Neural cell (in vitro differentiated cells): Measurements from ENCODE around the gene SMPD3.

Experiments
- EP300 ChIP-seq: fragments of 450-650 bp; conservative IDR thresholded peaks from 2 replicates; pipeline ENCODE4 v1.6.1; 2014; ENCODE audit warnings: antibody characterized with exemption, mild to moderate bottlenecking, moderate library complexity; ENCODE audit not compliant: poor library complexity, severe bottlenecking
- EZH2 ChIP-seq: fragments of 200-600, 300-800 bp; shearing (Covaris generic), sonication (generic); IDR thresholded peaks from 2 replicates; pipeline ENCODE4 v1.6.1; 2014; ENCODE audit warnings: antibody characterized with exemption, low read length, borderline replicate concordance, mild to moderate bottlenecking; ENCODE audit not compliant: insufficient read depth, poor library complexity, severe bottlenecking
- MXI1 ChIP-seq: fragments of 450-650 bp; conservative IDR thresholded peaks from 2 replicates; pipeline ENCODE4 v1.6.1; 2014; ENCODE audit warnings: antibody characterized with exemption, mild to moderate bottlenecking; ENCODE audit not compliant: poor library complexity, severe bottlenecking
- POLR2AphosphoS5 ChIP-seq: IDR thresholded peaks from 2 replicates; pipeline ENCODE4 v1.6.1; 2012
- RAD21 ChIP-seq: fragments of 450-650 bp; conservative IDR thresholded peaks from 2 replicates; pipeline ENCODE4 v1.6.1; 2014; ENCODE audit warnings: antibody characterized with exemption, mild to moderate bottlenecking, moderate library complexity
- SMC3 ChIP-seq: fragments of 450-650 bp; conservative IDR thresholded peaks from 2 replicates; pipeline ENCODE4 v1.6.1; 2014; ENCODE audit warnings: antibody characterized with exemption, mild to moderate bottlenecking, moderate library complexity; ENCODE audit not compliant: poor library complexity
- TAF1 ChIP-seq: IDR thresholded peaks from 2 replicates; pipeline ENCODE4 v1.6.1; 2012; ENCODE audit warnings: low read depth
- TF ChIP-seq, protein P1 (sequence below): fragments of 450-650 bp; IDR thresholded peaks from 2 replicates; pipeline ENCODE4 v1.5.1; 2014; ENCODE audit warnings: antibody characterized with exemption, mild to moderate bottlenecking, moderate library complexity; ENCODE audit not compliant: poor library complexity, severe bottlenecking
- TF ChIP-seq, protein P2 (sequence below): IDR thresholded peaks from 2 replicates; pipeline ENCODE4 v1.6.1; 2012; ENCODE audit warnings: borderline replicate concordance

DNA sequence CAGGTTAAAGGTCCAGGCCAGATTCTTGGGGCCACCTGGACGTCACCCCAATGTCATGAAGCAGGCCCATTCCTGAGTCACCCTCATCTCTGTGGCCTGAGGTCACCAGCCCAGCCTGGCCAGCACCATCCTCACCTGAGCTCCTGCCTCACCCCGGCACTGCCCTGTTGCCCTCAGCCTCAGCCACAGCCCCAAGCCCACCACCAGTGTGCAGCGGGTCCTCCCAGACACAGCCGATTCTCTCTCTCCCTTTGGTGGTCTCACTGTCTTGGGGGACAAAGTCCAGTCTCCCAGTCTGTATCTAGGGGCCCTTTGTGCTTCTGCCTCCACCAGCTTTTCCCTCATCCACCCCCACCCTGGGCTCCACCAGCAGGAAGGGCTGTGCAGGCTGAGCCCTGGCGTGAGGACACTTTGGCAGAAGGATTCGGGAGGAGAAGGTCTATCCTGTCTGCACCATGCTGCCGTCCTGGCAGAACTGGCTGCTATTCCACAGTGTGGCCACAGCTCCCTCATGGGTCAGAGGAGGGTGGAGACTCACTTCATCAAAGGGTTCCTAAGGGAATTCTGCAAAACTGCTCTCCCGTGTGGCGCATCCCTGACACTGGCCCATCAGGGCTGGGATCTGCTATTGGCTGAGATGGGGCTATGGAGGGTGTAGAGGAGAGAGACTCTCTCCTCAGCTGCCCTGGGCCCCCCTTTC lies 73.2 kb downstream of the SMPD3 start:
- TF ChIP-seq, protein P1, sequence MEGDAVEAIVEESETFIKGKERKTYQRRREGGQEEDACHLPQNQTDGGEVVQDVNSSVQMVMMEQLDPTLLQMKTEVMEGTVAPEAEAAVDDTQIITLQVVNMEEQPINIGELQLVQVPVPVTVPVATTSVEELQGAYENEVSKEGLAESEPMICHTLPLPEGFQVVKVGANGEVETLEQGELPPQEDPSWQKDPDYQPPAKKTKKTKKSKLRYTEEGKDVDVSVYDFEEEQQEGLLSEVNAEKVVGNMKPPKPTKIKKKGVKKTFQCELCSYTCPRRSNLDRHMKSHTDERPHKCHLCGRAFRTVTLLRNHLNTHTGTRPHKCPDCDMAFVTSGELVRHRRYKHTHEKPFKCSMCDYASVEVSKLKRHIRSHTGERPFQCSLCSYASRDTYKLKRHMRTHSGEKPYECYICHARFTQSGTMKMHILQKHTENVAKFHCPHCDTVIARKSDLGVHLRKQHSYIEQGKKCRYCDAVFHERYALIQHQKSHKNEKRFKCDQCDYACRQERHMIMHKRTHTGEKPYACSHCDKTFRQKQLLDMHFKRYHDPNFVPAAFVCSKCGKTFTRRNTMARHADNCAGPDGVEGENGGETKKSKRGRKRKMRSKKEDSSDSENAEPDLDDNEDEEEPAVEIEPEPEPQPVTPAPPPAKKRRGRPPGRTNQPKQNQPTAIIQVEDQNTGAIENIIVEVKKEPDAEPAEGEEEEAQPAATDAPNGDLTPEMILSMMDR = no peak
- no peak for TF ChIP-seq POLR2AphosphoS5
- no peak for TF ChIP-seq EZH2
- TF ChIP-seq MXI1 = no peak
- TF ChIP-seq RAD21 = no peak
- no peak for TF ChIP-seq TAF1
- TF ChIP-seq EP300 = no peak
- TF ChIP-seq, protein P2, sequence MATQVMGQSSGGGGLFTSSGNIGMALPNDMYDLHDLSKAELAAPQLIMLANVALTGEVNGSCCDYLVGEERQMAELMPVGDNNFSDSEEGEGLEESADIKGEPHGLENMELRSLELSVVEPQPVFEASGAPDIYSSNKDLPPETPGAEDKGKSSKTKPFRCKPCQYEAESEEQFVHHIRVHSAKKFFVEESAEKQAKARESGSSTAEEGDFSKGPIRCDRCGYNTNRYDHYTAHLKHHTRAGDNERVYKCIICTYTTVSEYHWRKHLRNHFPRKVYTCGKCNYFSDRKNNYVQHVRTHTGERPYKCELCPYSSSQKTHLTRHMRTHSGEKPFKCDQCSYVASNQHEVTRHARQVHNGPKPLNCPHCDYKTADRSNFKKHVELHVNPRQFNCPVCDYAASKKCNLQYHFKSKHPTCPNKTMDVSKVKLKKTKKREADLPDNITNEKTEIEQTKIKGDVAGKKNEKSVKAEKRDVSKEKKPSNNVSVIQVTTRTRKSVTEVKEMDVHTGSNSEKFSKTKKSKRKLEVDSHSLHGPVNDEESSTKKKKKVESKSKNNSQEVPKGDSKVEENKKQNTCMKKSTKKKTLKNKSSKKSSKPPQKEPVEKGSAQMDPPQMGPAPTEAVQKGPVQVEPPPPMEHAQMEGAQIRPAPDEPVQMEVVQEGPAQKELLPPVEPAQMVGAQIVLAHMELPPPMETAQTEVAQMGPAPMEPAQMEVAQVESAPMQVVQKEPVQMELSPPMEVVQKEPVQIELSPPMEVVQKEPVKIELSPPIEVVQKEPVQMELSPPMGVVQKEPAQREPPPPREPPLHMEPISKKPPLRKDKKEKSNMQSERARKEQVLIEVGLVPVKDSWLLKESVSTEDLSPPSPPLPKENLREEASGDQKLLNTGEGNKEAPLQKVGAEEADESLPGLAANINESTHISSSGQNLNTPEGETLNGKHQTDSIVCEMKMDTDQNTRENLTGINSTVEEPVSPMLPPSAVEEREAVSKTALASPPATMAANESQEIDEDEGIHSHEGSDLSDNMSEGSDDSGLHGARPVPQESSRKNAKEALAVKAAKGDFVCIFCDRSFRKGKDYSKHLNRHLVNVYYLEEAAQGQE = no peak
- no peak for TF ChIP-seq SMC3
